ENCODE results near the gene RICTOR. TPM values are rescaled to one million over a fixed set of nuclear protein-coding genes. Genes with fewer than 3 reads are reported as not detected.

RICTOR gene
- total and polyA plus RNA-seq, 2 donors (not counting 1 experiment from before 2014, with no cell fraction given): 17.1 to 26.3 TPM

DNA sequence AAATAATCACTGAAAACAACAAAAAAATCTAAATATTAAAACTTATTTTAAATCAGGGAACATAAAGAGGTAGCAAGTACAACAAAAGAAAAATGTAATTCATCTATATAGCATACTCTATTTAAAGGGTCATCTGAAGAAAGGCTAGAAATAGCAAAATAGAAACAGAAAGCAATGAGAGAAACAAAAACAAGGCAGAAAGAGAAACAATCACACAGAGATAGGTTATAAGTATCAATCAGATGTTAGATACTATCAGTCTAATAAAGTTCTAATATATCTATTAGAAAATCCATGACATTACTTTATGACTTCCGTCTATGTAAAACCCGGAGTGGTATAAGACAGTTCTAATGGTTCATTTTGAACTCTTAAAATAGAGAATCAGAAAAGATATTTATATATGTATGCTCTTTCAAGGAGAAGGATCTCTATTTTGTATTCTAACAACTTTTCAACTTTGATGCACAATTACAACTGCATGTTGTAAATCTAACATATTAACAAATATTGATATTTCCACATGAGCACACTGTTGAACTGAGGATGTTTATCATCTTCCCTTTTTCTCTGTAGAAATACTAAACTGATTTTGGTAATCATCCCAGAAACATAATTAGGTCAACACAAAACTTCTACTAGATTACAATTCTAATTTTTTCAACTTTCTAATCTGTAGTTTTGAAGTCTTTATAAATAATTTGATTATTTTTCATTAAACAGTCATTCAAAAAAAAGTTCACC, 15.8 kb downstream of the RICTOR start:
- Histone ChIP-seq H3K9ac (ENCODE audit: insufficient read depth, low read length) (no peak overlapping the region), H4K20me1 (ENCODE audit: control insufficient read depth, extremely low read depth, insufficient read depth, low read length) (no peaks in the 10 kb centered on the region), H3K4me1 (ENCODE audit: control insufficient read depth, extremely low read depth, insufficient read depth, low read length) (no peaks in the 10 kb centered on the region), H3K9me3 (ENCODE audit: control insufficient read depth, insufficient read depth, low read depth, low read length) (no peaks in the 10 kb centered on the region), H3K79me2 (ENCODE audit: control insufficient read depth, insufficient read depth, low read length) (peaks cover 40% of the 10 kb centered on the region), H3K4me3 (replicated peaks in 1 of 4; ENCODE audit: control extremely low read depth in 1 of 4, insufficient read depth in 1 of 4, low read depth in 3 of 4, low read length in 4 of 4) (peak overlapping the region; percentile 23 to 80 (median 51)), H3K27ac (ENCODE audit: insufficient read depth, low read length) (peak overlapping the region; percentile 52), H3K27me3 (ENCODE audit: control insufficient read depth, insufficient read depth, low read length) (no peaks in the 10 kb centered on the region), H3K4me2 (ENCODE audit: extremely low read depth, insufficient read depth, low read length) (peak overlapping the region; percentile 62), H3K36me3 (ENCODE audit: control insufficient read depth, insufficient read depth, low read length) (no peaks in the 10 kb centered on the region), H2AFZ (ENCODE audit: low read length) (no peak overlapping the region)
- no peak for TF ChIP-seq EZH2 (IDR thresholded peaks at IDR 0.05; ENCODE audit: low read length, missing control alignments)
- TF ChIP-seq, protein P1, sequence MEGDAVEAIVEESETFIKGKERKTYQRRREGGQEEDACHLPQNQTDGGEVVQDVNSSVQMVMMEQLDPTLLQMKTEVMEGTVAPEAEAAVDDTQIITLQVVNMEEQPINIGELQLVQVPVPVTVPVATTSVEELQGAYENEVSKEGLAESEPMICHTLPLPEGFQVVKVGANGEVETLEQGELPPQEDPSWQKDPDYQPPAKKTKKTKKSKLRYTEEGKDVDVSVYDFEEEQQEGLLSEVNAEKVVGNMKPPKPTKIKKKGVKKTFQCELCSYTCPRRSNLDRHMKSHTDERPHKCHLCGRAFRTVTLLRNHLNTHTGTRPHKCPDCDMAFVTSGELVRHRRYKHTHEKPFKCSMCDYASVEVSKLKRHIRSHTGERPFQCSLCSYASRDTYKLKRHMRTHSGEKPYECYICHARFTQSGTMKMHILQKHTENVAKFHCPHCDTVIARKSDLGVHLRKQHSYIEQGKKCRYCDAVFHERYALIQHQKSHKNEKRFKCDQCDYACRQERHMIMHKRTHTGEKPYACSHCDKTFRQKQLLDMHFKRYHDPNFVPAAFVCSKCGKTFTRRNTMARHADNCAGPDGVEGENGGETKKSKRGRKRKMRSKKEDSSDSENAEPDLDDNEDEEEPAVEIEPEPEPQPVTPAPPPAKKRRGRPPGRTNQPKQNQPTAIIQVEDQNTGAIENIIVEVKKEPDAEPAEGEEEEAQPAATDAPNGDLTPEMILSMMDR (conservative IDR thresholded peaks at IDR 0.05 in 1 of 2, IDR thresholded peaks at IDR 0.05 in 1 of 2; ENCODE audit: low read depth in 1 of 2, low read length in 2 of 2): no peak
- DNase-seq (ENCODE audit: low read depth in 2 of 2): no peak

DNA sequence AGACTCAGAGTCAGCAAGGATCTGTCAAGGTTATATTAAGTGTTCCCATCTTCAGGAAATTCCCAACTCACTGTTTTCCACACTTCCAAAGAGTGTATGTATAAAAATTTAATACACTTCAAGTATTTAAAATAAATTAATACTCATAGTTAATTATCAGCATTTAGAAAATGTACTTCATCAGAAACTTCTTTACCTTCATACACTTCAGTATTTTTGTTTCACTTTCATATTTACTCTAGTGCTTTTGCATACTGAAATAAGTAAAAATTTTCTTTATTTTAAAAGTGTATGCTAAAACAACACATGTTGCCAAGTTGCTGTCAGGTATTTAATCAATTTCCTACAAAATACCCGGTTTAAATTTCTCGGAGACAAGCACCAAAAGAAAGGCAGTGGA, 16.5 kb downstream of the RICTOR start:
- H3K4me2 ChIP-seq (ENCODE audit: extremely low read depth, insufficient read depth, low read length): peak overlapping the region; percentile 62
- H3K4me1 ChIP-seq (ENCODE audit: control insufficient read depth, extremely low read depth, insufficient read depth, low read length): no peaks in the 10 kb centered on the region
- no peaks in the 10 kb centered on the region for H3K36me3 ChIP-seq (ENCODE audit: control insufficient read depth, insufficient read depth, low read length)
- peak overlapping the region; percentile 23 to 80 (median 51) for H3K4me3 ChIP-seq (replicated peaks in 1 of 4; ENCODE audit: control extremely low read depth in 1 of 4, insufficient read depth in 1 of 4, low read depth in 3 of 4, low read length in 4 of 4)
- peak overlapping the region; percentile 52 for H3K27ac ChIP-seq (ENCODE audit: insufficient read depth, low read length)
- peaks cover 40% of the 10 kb centered on the region for H3K79me2 ChIP-seq (ENCODE audit: control insufficient read depth, insufficient read depth, low read length)
- no peaks in the 10 kb centered on the region for H3K27me3 ChIP-seq (ENCODE audit: control insufficient read depth, insufficient read depth, low read length)
- H2AFZ ChIP-seq (ENCODE audit: low read length): no peak overlapping the region
- H3K9me3 ChIP-seq (ENCODE audit: control insufficient read depth, insufficient read depth, low read depth, low read length): no peaks in the 10 kb centered on the region
- H4K20me1 ChIP-seq (ENCODE audit: control insufficient read depth, extremely low read depth, insufficient read depth, low read length): no peaks in the 10 kb centered on the region
- H3K9ac ChIP-seq (ENCODE audit: insufficient read depth, low read length): no peak overlapping the region
- peak; percentile 6 to 26 for DNase-seq (ENCODE audit: low read depth in 2 of 2)
- TF ChIP-seq EZH2 (IDR thresholded peaks at IDR 0.05; ENCODE audit: low read length, missing control alignments): no peak
- TF ChIP-seq, protein P1 (conservative IDR thresholded peaks at IDR 0.05 in 1 of 2, IDR thresholded peaks at IDR 0.05 in 1 of 2; ENCODE audit: low read depth in 1 of 2, low read length in 2 of 2): no peak

DNA sequence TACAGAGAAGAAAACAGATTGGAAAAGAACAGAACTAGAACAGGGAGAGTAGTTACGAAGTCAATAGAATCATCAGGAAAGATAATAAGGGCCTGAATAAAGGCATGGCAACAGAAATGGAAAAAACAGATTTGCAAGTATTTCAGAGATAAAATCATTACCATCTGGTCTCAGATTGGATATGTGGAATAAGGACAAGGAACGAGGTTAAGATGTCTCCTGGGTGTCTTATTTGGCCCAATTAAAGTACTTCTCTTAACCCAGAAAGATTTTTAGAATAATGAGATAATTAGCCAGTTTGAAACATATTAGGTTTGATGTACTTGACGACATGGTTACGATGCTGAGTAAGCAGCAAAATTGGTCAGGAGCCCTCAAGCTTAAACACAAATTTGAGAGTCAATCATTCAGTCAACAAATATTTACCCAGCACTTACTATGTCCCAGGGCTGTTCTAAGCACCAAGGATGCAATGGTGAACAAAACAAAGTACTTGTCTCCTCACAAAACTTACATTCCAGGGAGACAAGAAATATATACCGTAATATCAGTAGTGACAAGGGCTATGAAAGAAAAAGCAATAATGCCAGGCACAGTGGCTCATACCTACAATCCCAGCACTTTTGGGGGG, 18.3 kb downstream of the RICTOR start:
- no peaks in the 10 kb centered on the region for H4K20me1 ChIP-seq (ENCODE audit: control insufficient read depth, extremely low read depth, insufficient read depth, low read length)

More for the DNA sequence above, 18.3 kb downstream of the RICTOR start:
- no peak overlapping the region for H3K4me2 ChIP-seq (ENCODE audit: extremely low read depth, insufficient read depth, low read length)
- no peaks in the 10 kb centered on the region for H3K36me3 ChIP-seq (ENCODE audit: control insufficient read depth, insufficient read depth, low read length)
- no peaks in the 10 kb centered on the region for H3K27me3 ChIP-seq (ENCODE audit: control insufficient read depth, insufficient read depth, low read length)
- no peak overlapping the region for H3K27ac ChIP-seq (ENCODE audit: insufficient read depth, low read length)
- no peak for DNase-seq (ENCODE audit: low read depth in 2 of 2)
- H3K79me2 ChIP-seq (ENCODE audit: control insufficient read depth, insufficient read depth, low read length): peaks cover 37% of the 10 kb centered on the region
- no peaks in the 10 kb centered on the region for H3K9me3 ChIP-seq (ENCODE audit: control insufficient read depth, insufficient read depth, low read depth, low read length)
- no peak overlapping the region for H3K4me3 ChIP-seq (replicated peaks in 1 of 4; ENCODE audit: control extremely low read depth in 1 of 4, insufficient read depth in 1 of 4, low read depth in 3 of 4, low read length in 4 of 4)
- H2AFZ ChIP-seq (ENCODE audit: low read length): no peak overlapping the region
- H3K9ac ChIP-seq (ENCODE audit: insufficient read depth, low read length): no peak overlapping the region
- TF ChIP-seq, protein P1 (conservative IDR thresholded peaks at IDR 0.05 in 1 of 2, IDR thresholded peaks at IDR 0.05 in 1 of 2; ENCODE audit: low read depth in 1 of 2, low read length in 2 of 2): no peak
- TF ChIP-seq EZH2 (IDR thresholded peaks at IDR 0.05; ENCODE audit: low read length, missing control alignments): no peak
- H3K4me1 ChIP-seq (ENCODE audit: control insufficient read depth, extremely low read depth, insufficient read depth, low read length): no peaks in the 10 kb centered on the region
